ENCODE results near the gene CCDC57. TPM values are rescaled to one million over a fixed set of nuclear protein-coding genes. Genes with fewer than 3 reads are reported as not detected.

CCDC57 gene
- total RNA-seq, 2 experiments from 2014 or later: 70.2 to 73.9 TPM

GRCh38 chr17:82237083-82237745 lies 24.6 kb upstream of the CCDC57 start:
- no peak overlapping the region for H3K27ac Mint-ChIP-seq
- ATAC-seq: no peak
- no peaks in the 10 kb centered on the region for H3K27me3 Mint-ChIP-seq
- no peaks in the 10 kb centered on the region for H3K9me3 Mint-ChIP-seq (ENCODE audit: low read depth)
- H3K36me3 Mint-ChIP-seq: peaks cover 11% of the 10 kb centered on the region
- no peak overlapping the region for H3K4me3 Mint-ChIP-seq
- peaks cover 67% of the 10 kb centered on the region for H3K4me1 Mint-ChIP-seq
- CTCF ChIA-PET: interaction anchor here (1.1 to 5.3 kb wide), 15 partner anchors 8 to 156 kb away, joined by 3 to 48 read pairs (median 6); partner anchors contain the start of genes CD7, SECTM1 and SLC16A3
- no peak for DNase-seq

- CTCF ChIA-PET: interaction anchor here (0.8 to 5.3 kb wide), 27 partner anchors 10 to 318 kb away, joined by 3 to 48 read pairs (median 5); partner anchors contain the start of genes CD7, CENPX, CSNK1D and DCXR
- Mint-ChIP-seq H3K27ac (no peak overlapping the region), H3K4me3 (no peak overlapping the region), H3K27me3 (no peaks in the 10 kb centered on the region), H3K36me3 (peaks cover 11% of the 10 kb centered on the region), H3K9me3 (ENCODE audit: low read depth) (no peaks in the 10 kb centered on the region), H3K4me1 (peaks cover 63% of the 10 kb centered on the region)
- DNase-seq (peak; percentile 75), ATAC-seq (peak; percentile 21)
These were observed 23.7 kb upstream of the CCDC57 start for GRCh38 chr17:82236142-82236971.

GRCh38 chr17:82235775-82236141 lies 23.1 kb upstream of the CCDC57 start:
- Mint-ChIP-seq H3K9me3 (ENCODE audit: low read depth) (no peaks in the 10 kb centered on the region), H3K36me3 (peaks cover 11% of the 10 kb centered on the region), H3K4me3 (no peak overlapping the region), H3K27me3 (no peaks in the 10 kb centered on the region), H3K4me1 (peaks cover 59% of the 10 kb centered on the region), H3K27ac (no peak overlapping the region)
- CTCF ChIA-PET: interaction anchor here (0.7 to 5.3 kb wide), 29 partner anchors 10 to 319 kb away, joined by 3 to 48 read pairs (median 5); partner anchors contain the start of genes CD7, CENPX, CSNK1D and DCXR
- no peak for ATAC-seq
- DNase-seq: no peak

- H3K36me3 Mint-ChIP-seq: peaks cover 11% of the 10 kb centered on the region
- H3K4me3 Mint-ChIP-seq: no peak overlapping the region
- no peak overlapping the region for H3K27ac Mint-ChIP-seq
- H3K9me3 Mint-ChIP-seq (ENCODE audit: low read depth): no peaks in the 10 kb centered on the region
- ATAC-seq (no peak), DNase-seq (no peak)
- CTCF ChIA-PET: interaction anchor here (0.7 to 5.3 kb wide), 19 partner anchors 9 to 198 kb away, joined by 3 to 48 read pairs (median 5); partner anchors contain the start of genes CD7, DCXR and SECTM1
- H3K27me3 Mint-ChIP-seq: no peaks in the 10 kb centered on the region
- peaks cover 54% of the 10 kb centered on the region for H3K4me1 Mint-ChIP-seq
These were observed 22.6 kb upstream of the CCDC57 start for GRCh38 chr17:82235056-82235774.

- H3K4me3 Mint-ChIP-seq: no peak overlapping the region
- DNase-seq (no peak), ATAC-seq (no peak)
- H3K9me3 Mint-ChIP-seq (ENCODE audit: low read depth): no peaks in the 10 kb centered on the region
- peaks cover 48% of the 10 kb centered on the region for H3K4me1 Mint-ChIP-seq
- peaks cover 14% of the 10 kb centered on the region for H3K36me3 Mint-ChIP-seq
- H3K27me3 Mint-ChIP-seq: no peaks in the 10 kb centered on the region
- H3K27ac Mint-ChIP-seq: no peak overlapping the region
- CTCF ChIA-PET: interaction anchor here (1.1 to 5.3 kb wide), 4 partner anchors 65 to 185 kb away, joined by 3 to 48 read pairs (median 12); no protein-coding TSS in a partner anchor
These were observed 21.8 kb upstream of the CCDC57 start for GRCh38 chr17:82234211-82235055.

- CTCF ChIA-PET: interaction anchor here (1.1 kb wide), 1 partner anchor 105 kb away, joined by 3 read pairs; no protein-coding TSS in a partner anchor
- peak overlapping the region; percentile 57 for H3K27ac Mint-ChIP-seq
- H3K4me3 Mint-ChIP-seq: no peak overlapping the region
- H3K27me3 Mint-ChIP-seq: no peaks in the 10 kb centered on the region
- H3K4me1 Mint-ChIP-seq: peaks cover 36% of the 10 kb centered on the region
- no peak for ATAC-seq
- H3K9me3 Mint-ChIP-seq (ENCODE audit: low read depth): no peaks in the 10 kb centered on the region
- DNase-seq: no peak
- H3K36me3 Mint-ChIP-seq: peaks cover 11% of the 10 kb centered on the region
These were observed 20.5 kb upstream of the CCDC57 start for GRCh38 chr17:82232876-82233785.

- Mint-ChIP-seq H3K36me3 (peaks cover 8% of the 10 kb centered on the region), H3K4me1 (peaks cover 33% of the 10 kb centered on the region), H3K27ac (no peak overlapping the region), H3K9me3 (ENCODE audit: low read depth) (no peaks in the 10 kb centered on the region), H3K27me3 (no peaks in the 10 kb centered on the region), H3K4me3 (no peak overlapping the region)
- CTCF ChIA-PET: interaction anchor here (0.9 to 1.7 kb wide), 2 partner anchors 85 to 202 kb away, joined by 3 to 4 read pairs; partner anchors contain the start of gene CD7
- ATAC-seq (no peak), DNase-seq (no peak)
These were observed 19.7 kb upstream of the CCDC57 start for GRCh38 chr17:82232322-82232820.

GRCh38 chr17:82231562-82232321 lies 19.1 kb upstream of the CCDC57 start:
- Mint-ChIP-seq H3K36me3 (peaks cover 8% of the 10 kb centered on the region), H3K27me3 (no peaks in the 10 kb centered on the region), H3K27ac (no peak overlapping the region), H3K9me3 (ENCODE audit: low read depth) (no peaks in the 10 kb centered on the region), H3K4me1 (peaks cover 35% of the 10 kb centered on the region), H3K4me3 (peak overlapping the region; percentile 87)
- CTCF ChIA-PET: interaction anchor here (0.9 to 1.7 kb wide), 2 partner anchors 86 to 201 kb away, joined by 3 to 4 read pairs; partner anchors contain the start of gene CD7
- ATAC-seq (no peak), DNase-seq (peak; percentile 64)

GRCh38 chr17:82231312-82231561 lies 18.6 kb upstream of the CCDC57 start:
- DNase-seq (no peak), ATAC-seq (peak; percentile 20)
- Mint-ChIP-seq H3K27me3 (no peaks in the 10 kb centered on the region), H3K27ac (no peak overlapping the region), H3K36me3 (peaks cover 6% of the 10 kb centered on the region), H3K4me1 (peaks cover 31% of the 10 kb centered on the region), H3K4me3 (peak overlapping the region; percentile 87), H3K9me3 (ENCODE audit: low read depth) (no peaks in the 10 kb centered on the region)
- CTCF ChIA-PET: interaction anchor here (0.9 to 1.7 kb wide), 2 partner anchors 86 to 201 kb away, joined by 3 to 4 read pairs; partner anchors contain the start of gene CD7

GRCh38 chr17:82230609-82231311 lies 18.1 kb upstream of the CCDC57 start:
- CTCF ChIA-PET: interaction anchor here (0.9 to 2.8 kb wide), 3 partner anchors 7 to 200 kb away, joined by 4 to 14 read pairs (median 6); no protein-coding TSS in a partner anchor

More at GRCh38 chr17:82230609-82231311, 18.1 kb upstream of the CCDC57 start:
- H3K36me3 Mint-ChIP-seq: peaks cover 3% of the 10 kb centered on the region
- DNase-seq (peak; percentile 84), ATAC-seq (peak; percentile 50)
- H3K4me3 Mint-ChIP-seq: peak overlapping the region; percentile 87
- no peaks in the 10 kb centered on the region for H3K27me3 Mint-ChIP-seq
- H3K4me1 Mint-ChIP-seq: peaks cover 27% of the 10 kb centered on the region
- H3K9me3 Mint-ChIP-seq (ENCODE audit: low read depth): no peaks in the 10 kb centered on the region
- peak overlapping the region; percentile 87 for H3K27ac Mint-ChIP-seq

Data from activated CD8-positive, alpha-beta memory T cell treated with anti-CD3 and anti-CD28 coated beads, Interleukin-2, amount 10 ng/mL, durations not matched to agents 7 days and 5 days (primary cell).